H7 (cell line): Measurements from ENCODE around the gene MYO5A. TPM values are rescaled to one million over a fixed set of nuclear protein-coding genes. Genes with fewer than 3 reads are reported as not detected.

ENCODE experiments used
- total RNA-seq: library from RNA; depleted of rRNA; stranded (reverse); fragments of >200 nt; shearing (Covaris generic); gene quantifications from 2 replicates; pipeline ENCODE4 v1.2.3, GENCODE V29; 2014; rRNA removed

MYO5A gene
- total RNA-seq, 1 experiment from 2014 or later = 9.7 TPM

Other genes with a start within 250 kb of the MYO5A start
- gene MYO5C, start 233.1 kb downstream of the MYO5A start, total RNA-seq = 1.7 and 3.3 TPM in 2 replicates
- 108 and 124 TPM in 2 replicates for gene ARPP19, start 40.1 kb upstream of the MYO5A start, total RNA-seq
- 3.7 and 6.2 TPM in 2 replicates for gene ATOSA, start 150.5 kb upstream of the MYO5A start, total RNA-seq